ENCODE measurements around the gene TMEM220. TPM values are rescaled to one million over a fixed set of nuclear protein-coding genes. Genes with fewer than 3 reads are reported as not detected.

Gene TMEM220
- total RNA-seq, 2 donors from 2014 or later: 0.89 to 1.8 TPM

GRCh38 chr17:10748531-10749181 is 18.8 kb upstream of the TMEM220 start:
- Mint-ChIP-seq H3K27me3 (ENCODE audit: low read depth) (no peaks in the 10 kb centered on the region), H3K27ac (no peak overlapping the region), H3K4me1 (ENCODE audit: low read depth) (peaks cover 7% of the 10 kb centered on the region), H3K36me3 (ENCODE audit: insufficient read depth in 2 of 2) (no peaks in the 10 kb centered on the region), H3K4me3 (no peak overlapping the region), H3K9me3 (no peaks in the 10 kb centered on the region)
- DNase-seq (no peak), ATAC-seq (replicated peaks in 1 of 2) (no peak)

DNA sequence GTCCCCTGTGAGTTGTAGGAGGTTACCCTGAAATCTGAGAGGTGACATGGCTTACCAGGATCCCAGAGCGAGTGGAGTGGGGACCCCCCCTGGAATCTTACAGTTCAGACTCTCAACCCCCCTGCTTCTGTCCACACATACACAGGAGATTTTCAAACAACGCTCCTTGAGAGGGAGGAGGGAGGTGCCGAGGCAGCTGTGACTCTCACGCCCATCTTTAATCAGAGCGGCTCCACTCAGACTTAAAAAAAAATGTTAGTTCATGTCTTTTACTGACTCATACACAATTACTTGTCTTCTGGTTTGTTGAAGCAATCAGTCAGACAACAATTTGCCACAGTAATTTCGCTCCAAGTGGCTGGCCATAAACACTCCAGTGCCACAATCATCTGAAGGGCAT is 15.4 kb upstream of the TMEM220 start:
- Mint-ChIP-seq H3K27ac (no peak overlapping the region), H3K27me3 (ENCODE audit: low read depth) (no peaks in the 10 kb centered on the region)
- no peak for ATAC-seq (replicated peaks in 1 of 2)

GRCh38 chr17:10744501-10745000 is 14.7 kb upstream of the TMEM220 start:
- Mint-ChIP-seq H3K27me3 (ENCODE audit: low read depth) (no peaks in the 10 kb centered on the region), H3K36me3 (ENCODE audit: insufficient read depth in 2 of 2) (no peaks in the 10 kb centered on the region), H3K27ac (no peak overlapping the region), H3K9me3 (no peaks in the 10 kb centered on the region), H3K4me3 (no peak overlapping the region), H3K4me1 (ENCODE audit: low read depth) (peaks cover 7% of the 10 kb centered on the region)
- ATAC-seq (replicated peaks in 1 of 2): peak; percentile 45 to 49
- no peak for DNase-seq

More for the DNA sequence above, 15.4 kb upstream of the TMEM220 start:
- H3K9me3 Mint-ChIP-seq: no peaks in the 10 kb centered on the region
- no peak overlapping the region for H3K4me3 Mint-ChIP-seq
- peaks cover 7% of the 10 kb centered on the region for H3K4me1 Mint-ChIP-seq (ENCODE audit: low read depth)
- DNase-seq: no peak
- H3K36me3 Mint-ChIP-seq (ENCODE audit: insufficient read depth in 2 of 2): no peaks in the 10 kb centered on the region

DNA sequence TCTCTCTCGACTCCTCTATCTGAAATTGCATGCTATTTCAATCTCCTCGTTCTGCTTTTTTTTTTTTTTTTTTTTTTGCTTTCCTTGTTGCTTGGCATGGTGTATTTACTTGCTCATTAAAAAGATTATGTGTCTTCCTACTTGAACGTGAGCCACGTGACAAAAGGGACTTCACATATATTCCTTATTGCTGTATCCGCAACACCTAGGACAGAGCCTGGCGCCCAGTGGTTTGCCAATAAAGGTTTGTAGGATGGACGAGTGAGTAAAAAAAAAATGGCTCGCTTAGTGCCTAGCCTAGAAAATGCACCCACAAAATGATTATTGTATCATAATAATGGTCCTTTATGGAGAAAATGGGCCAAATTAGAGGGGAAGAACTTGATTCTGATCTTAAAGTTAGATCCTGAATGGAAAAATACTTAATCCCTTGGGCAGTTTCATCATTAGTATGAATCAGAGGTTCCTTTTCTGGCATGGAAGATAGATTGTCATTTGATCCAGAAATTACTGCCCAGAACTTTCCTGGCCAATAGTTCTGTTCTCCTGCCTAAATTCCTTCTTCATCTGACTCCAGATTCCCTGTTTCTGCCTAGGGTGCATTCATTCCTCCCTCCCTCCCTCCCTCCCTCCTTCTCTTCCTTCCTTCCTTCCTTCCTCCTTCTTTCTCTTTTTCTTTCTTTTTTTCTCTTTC is 13.6 kb upstream of the TMEM220 start:
- no peaks in the 10 kb centered on the region for H3K27me3 Mint-ChIP-seq (ENCODE audit: low read depth)
- H3K36me3 Mint-ChIP-seq (ENCODE audit: insufficient read depth in 2 of 2): no peaks in the 10 kb centered on the region
- no peak for ATAC-seq (replicated peaks in 1 of 2)
- no peak for DNase-seq
- H3K4me3 Mint-ChIP-seq: no peak overlapping the region
- no peak overlapping the region for H3K27ac Mint-ChIP-seq
- H3K4me1 Mint-ChIP-seq (ENCODE audit: low read depth): peaks cover 7% of the 10 kb centered on the region
- no peaks in the 10 kb centered on the region for H3K9me3 Mint-ChIP-seq

DNA sequence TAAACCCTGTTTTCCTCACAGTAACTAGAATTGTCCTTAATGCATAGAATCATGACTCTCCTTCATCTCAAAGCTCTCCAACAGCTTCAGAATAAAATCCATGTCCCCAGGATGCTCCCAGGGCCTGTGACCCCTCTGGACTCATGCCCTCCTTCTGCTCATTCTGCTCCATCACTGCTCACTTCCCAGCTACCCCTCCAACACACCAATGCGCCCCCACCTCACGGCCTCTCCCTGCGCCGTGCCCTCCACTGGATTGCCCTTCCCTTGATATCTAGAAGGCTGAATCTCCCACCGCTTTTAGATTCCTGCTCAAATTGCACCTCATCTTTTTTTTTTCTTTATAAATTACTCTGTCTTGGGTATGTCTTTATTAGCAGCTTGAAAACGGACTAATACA is 12.6 kb upstream of the TMEM220 start:
- H3K4me3 Mint-ChIP-seq: no peak overlapping the region

GRCh38 chr17:10741416-10742135 is 11.8 kb upstream of the TMEM220 start:
- Mint-ChIP-seq H3K27me3 (ENCODE audit: low read depth) (no peaks in the 10 kb centered on the region), H3K4me3 (no peak overlapping the region), H3K36me3 (ENCODE audit: insufficient read depth in 2 of 2) (no peaks in the 10 kb centered on the region), H3K9me3 (no peaks in the 10 kb centered on the region), H3K27ac (no peak overlapping the region), H3K4me1 (ENCODE audit: low read depth) (peaks cover 13% of the 10 kb centered on the region)
- DNase-seq (no peak), ATAC-seq (replicated peaks in 1 of 2) (no peak)

More for the DNA sequence above, 12.6 kb upstream of the TMEM220 start:
- Mint-ChIP-seq H3K27me3 (ENCODE audit: low read depth) (no peaks in the 10 kb centered on the region), H3K9me3 (no peaks in the 10 kb centered on the region), H3K27ac (no peak overlapping the region), H3K36me3 (ENCODE audit: insufficient read depth in 2 of 2) (no peaks in the 10 kb centered on the region), H3K4me1 (ENCODE audit: low read depth) (peaks cover 7% of the 10 kb centered on the region)
- DNase-seq: no peak
- no peak for ATAC-seq (replicated peaks in 1 of 2)

DNA sequence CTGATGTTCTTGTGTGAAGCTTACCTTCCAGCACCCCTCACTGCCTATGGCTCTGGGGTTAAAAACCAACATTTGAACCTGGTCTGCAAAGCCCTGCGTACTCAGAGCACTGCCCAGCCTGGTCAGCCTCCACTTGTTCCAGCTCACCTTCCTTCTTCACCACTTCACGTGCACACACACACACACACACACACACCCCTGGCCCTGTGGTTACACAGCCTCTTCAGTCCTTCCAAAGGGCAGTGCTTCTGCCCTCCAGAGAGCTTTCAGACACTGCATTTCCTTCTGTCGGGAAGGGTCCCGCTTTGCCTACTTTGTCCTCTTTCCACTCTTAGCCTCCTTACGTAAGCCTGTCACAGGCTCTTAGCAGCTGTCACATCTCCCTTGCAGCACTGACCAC is 9.6 kb upstream of the TMEM220 start:
- Mint-ChIP-seq H3K4me1 (ENCODE audit: low read depth) (peaks cover 7% of the 10 kb centered on the region), H3K27ac (no peak overlapping the region), H3K36me3 (ENCODE audit: insufficient read depth in 2 of 2) (no peaks in the 10 kb centered on the region), H3K27me3 (ENCODE audit: low read depth) (no peaks in the 10 kb centered on the region), H3K9me3 (no peaks in the 10 kb centered on the region), H3K4me3 (no peak overlapping the region)
- no peak for DNase-seq
- ATAC-seq (replicated peaks in 1 of 2): no peak

DNA sequence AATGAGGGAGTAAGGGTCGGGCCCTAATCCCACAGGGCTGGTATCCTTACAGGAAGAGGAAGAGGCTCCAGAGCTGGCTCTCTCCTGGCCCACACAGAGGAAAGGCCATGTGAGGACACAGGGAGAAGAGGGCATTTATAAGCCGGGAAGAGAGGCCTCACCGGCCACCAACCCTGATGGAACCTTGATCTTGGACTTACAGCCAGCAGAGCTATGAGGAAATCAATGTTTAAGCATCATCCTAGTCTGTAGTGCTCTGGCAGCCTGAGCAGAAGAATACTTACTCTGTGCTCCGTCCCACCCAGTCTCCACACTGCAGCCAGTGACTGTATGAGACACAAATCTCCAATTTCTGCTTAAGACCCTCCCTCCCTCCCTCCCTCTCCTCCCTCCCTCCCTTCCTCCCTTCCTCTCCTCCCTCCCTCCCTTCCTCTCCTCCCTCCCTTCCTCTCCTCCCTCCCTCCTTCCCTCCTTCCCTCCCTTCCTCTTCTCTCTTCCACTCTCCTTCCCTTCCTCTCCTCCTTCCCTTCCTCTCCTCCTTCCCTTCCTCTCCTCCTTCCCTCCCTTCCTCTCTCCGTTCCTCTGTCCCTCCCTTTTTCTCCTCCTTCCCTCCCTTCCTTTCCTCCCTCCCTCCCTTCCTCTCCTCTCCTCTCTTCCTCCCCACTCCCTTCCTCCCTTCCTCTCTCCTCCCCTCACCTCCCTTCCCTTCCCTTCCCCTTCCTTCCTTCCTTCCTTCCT is 8.9 kb upstream of the TMEM220 start:
- H3K4me1 Mint-ChIP-seq (ENCODE audit: low read depth): peaks cover 6% of the 10 kb centered on the region
- no peaks in the 10 kb centered on the region for H3K36me3 Mint-ChIP-seq (ENCODE audit: insufficient read depth in 2 of 2)
- DNase-seq (no peak), ATAC-seq (replicated peaks in 1 of 2) (no peak)
- H3K27ac Mint-ChIP-seq: no peak overlapping the region
- no peaks in the 10 kb centered on the region for H3K27me3 Mint-ChIP-seq (ENCODE audit: low read depth)
- H3K9me3 Mint-ChIP-seq: no peaks in the 10 kb centered on the region
- H3K4me3 Mint-ChIP-seq: no peak overlapping the region

GRCh38 chr17:10737736-10738135 is 7.9 kb upstream of the TMEM220 start:
- Mint-ChIP-seq H3K36me3 (ENCODE audit: insufficient read depth in 2 of 2) (no peaks in the 10 kb centered on the region), H3K4me1 (ENCODE audit: low read depth) (peaks cover 6% of the 10 kb centered on the region), H3K4me3 (no peak overlapping the region), H3K27me3 (ENCODE audit: low read depth) (no peaks in the 10 kb centered on the region), H3K9me3 (no peaks in the 10 kb centered on the region), H3K27ac (no peak overlapping the region)
- no peak for ATAC-seq (replicated peaks in 1 of 2)
- no peak for DNase-seq

- DNase-seq: peak; percentile 24
- Mint-ChIP-seq H3K36me3 (ENCODE audit: insufficient read depth in 2 of 2) (no peaks in the 10 kb centered on the region), H3K27ac (no peak overlapping the region), H3K27me3 (ENCODE audit: low read depth) (no peaks in the 10 kb centered on the region), H3K4me1 (ENCODE audit: low read depth) (peaks cover 6% of the 10 kb centered on the region), H3K4me3 (peak overlapping the region; percentile 39 to 51), H3K9me3 (no peaks in the 10 kb centered on the region)
- ATAC-seq (replicated peaks in 1 of 2): peak; percentile 48 to 54
These were observed 7.4 kb upstream of the TMEM220 start for GRCh38 chr17:10737168-10737622.

GRCh38 chr17:10735821-10736220 is 6.0 kb upstream of the TMEM220 start:
- no peaks in the 10 kb centered on the region for H3K27me3 Mint-ChIP-seq (ENCODE audit: low read depth)
- H3K4me3 Mint-ChIP-seq: no peak overlapping the region
- no peaks in the 10 kb centered on the region for H3K36me3 Mint-ChIP-seq (ENCODE audit: insufficient read depth in 2 of 2)
- DNase-seq (no peak), ATAC-seq (replicated peaks in 1 of 2) (no peak)
- H3K4me1 Mint-ChIP-seq (ENCODE audit: low read depth): peaks cover 12% of the 10 kb centered on the region
- H3K9me3 Mint-ChIP-seq: no peaks in the 10 kb centered on the region
- no peak overlapping the region for H3K27ac Mint-ChIP-seq

DNA sequence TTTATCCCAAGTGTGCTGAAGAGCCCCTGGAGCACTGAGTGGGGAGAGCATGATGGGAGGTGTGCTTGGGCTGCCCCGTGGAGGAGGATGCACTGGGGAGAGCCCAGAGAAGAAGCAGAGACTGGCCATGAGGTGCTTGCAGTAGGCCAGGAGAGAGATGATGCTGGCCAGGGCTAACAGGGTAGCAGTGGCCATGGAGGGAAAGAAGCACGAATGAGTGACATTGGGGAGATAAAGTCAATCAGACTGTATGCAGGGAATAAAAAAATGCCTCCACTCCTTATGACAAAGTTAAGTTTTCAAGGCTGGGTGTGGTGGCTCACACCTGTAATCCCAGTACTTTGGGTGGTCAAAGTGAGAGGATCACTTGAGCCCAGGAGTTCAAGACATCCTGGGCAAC is 5.4 kb upstream of the TMEM220 start:
- Mint-ChIP-seq H3K27ac (no peak overlapping the region), H3K27me3 (ENCODE audit: low read depth) (no peaks in the 10 kb centered on the region), H3K36me3 (ENCODE audit: insufficient read depth in 2 of 2) (no peaks in the 10 kb centered on the region), H3K9me3 (no peaks in the 10 kb centered on the region), H3K4me1 (ENCODE audit: low read depth) (peaks cover 15% of the 10 kb centered on the region), H3K4me3 (no peak overlapping the region)
- DNase-seq (no peak), ATAC-seq (replicated peaks in 1 of 2) (no peak)

DNA sequence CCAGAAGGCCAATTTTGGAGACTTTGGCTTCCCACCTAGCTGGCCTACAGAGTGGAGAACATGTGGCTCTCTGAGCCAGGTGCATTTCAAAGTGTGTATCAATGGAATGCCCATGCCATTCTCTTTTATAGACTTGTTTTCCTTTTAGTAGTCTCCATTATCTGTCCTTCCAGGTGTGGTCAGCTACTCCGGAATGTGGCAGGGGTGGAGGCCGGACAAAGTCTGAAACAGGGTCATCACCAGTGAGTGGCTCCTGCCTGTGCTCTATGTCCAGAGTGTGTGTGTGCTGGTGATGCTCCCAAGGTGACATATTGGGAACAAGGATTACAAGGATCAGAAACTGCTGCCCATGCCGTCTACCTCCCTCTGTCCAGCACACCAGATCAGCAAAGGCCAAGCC is 3.8 kb upstream of the TMEM220 start:
- Mint-ChIP-seq H3K27me3 (ENCODE audit: low read depth) (no peaks in the 10 kb centered on the region), H3K36me3 (ENCODE audit: insufficient read depth in 2 of 2) (no peaks in the 10 kb centered on the region), H3K27ac (no peak overlapping the region), H3K4me1 (ENCODE audit: low read depth) (peaks cover 20% of the 10 kb centered on the region), H3K9me3 (no peaks in the 10 kb centered on the region), H3K4me3 (no peak overlapping the region)
- ATAC-seq (replicated peaks in 1 of 2): no peak
- no peak for DNase-seq

Measured in activated T-cell treated with anti-CD3 and anti-CD28 coated beads, Interleukin-2, amount 50 U/mL, for 72 hours (primary cell).